Stimulated activated CD8-positive, alpha-beta memory T cell treated with anti-CD3 and anti-CD28 coated beads, Interleukin-12 subunit alpha, Interleukin-12 subunit beta, amount 100 ng/mL, for 24 hours (primary cell): Measurements from ENCODE around the gene NKAIN2.

Experiments used
- DNase-seq: peaks from one replicate; pipeline ENCODE4 v3.0.0-alpha.2; 2020; ENCODE audit errors: extremely low read depth

The NKAIN2 gene

DNA sequence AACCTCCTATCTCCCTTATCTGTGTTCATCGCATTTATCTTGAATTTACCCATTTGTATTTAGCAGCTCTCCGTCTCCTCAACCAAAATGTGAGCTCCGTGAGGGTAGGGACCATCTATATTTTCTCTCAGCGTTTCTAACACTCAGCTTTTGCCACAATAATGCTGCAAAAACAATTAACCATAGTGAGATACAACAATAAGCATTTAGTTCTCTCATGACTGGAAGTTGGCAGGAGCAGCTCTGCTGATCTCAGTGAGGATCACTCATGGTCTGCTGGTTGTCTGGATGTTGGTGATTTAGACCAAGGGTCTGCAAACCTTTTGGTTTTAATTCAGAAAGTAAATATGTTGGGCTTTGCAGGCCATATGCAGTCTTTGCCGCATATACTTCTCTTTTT is 763.7 kb downstream of the NKAIN2 start:
- DNase-seq = no peak

GRCh38 chr6:124573953-124574352 is 770.3 kb downstream of the NKAIN2 start:
- DNase-seq = no peak

DNA sequence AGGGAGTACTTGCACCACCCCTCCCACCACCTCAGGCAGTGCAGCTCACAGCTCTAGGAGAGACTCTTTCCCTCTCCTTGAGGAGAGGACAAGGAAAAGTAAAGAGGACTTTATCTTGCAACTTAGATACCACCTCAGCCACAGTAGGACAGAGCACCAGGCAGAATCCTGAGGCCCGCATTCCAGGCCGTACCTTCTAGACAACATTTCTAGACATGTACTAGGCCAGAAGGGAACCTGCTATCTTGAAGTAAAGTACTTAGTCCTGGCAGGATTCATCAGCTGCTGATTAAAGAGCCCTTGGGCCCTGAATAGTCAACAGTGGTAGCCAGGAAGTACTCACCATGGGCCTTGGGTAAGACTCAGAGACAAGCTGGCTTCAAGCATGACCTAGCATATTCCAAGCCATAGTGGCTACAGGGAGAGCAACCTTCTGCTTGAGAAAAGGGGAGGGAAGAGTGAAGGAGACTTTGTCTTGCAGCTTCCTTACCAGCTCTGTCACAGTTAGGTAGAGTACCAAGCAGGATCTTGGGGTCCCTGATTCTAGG is 774.1 kb downstream of the NKAIN2 start:
- DNase-seq = no peak

DNA sequence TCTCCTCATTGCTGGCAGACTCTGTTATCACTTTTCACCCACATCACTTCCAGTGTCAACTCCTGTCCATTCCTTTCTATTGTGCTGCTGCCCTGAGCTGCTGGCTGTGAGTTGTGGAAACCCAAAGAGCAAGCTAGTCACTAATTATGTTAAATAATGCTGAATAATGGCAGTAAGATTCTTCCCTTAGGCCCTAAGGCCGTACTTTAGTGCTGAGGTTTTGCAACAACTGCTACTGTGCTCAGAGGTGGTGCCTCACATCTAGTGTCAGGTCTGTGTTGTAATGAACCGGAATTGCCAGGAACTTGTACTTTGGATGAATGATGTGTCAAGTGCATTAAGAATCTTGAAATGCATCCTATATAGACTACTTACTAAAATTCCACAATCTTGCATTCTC is 786.3 kb downstream of the NKAIN2 start:
- DNase-seq = no peak

DNA sequence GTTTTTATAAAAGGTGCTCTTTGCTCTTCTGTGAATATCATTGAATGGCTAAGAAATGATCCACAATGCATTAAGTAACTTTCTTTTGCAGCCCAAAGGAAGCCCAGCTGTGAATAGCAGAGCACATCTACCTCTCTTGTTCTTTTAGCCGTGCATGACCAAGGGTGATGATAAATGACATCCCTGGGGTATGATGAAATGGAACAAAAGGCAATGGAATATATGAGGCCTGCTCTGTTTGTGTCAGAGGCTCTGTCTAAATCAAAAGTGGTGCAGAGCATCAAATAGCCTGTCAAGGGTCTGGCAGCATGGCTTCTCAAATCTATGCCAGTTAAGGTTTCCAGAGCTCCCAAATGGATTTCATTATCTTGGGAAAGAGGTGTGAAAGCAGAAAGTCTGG is 796.0 kb downstream of the NKAIN2 start:
- DNase-seq = no peak

DNA sequence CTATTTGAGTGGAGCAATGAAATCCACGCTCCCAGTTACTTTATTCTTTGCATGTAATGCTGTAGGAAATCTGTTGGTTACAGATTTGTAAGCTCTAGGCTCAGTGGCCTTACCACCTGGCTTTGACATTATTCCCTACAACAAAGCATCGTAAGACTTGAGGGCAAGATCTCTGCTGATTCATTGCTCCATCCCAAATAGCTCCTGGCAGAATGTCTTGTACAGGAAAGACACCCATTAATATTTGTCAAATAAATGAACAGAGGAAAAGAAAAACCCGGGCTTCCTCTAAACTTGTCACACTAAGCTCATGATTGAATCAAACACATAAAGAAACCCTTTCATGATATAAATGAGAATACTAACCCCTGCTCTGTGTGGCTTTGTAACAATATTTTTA is 801.1 kb downstream of the NKAIN2 start:
- no peak for DNase-seq

DNA sequence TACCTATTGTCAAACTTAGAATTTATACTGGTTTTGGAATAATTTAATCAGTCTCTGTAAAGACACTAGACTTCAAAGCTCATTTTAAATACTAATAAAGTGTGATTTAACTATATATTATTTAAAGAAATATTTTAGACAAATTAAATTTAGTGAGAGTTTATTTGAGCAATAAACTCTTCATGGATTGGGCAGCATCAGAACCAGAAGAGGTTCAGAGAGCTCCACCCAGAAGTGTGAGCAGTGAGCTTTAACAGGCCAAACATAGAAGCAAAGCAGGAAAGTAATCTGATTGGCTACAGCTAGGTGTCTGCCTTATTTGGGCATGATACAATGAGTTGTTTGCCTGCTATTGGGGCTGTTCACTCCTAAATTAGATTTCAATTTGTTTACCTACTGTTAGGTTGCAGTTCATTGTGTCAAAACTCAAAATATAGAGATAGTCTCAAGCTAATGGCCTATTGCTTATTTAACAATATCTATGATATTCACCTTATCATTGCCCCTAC is 803.5 kb downstream of the NKAIN2 start:
- DNase-seq = no peak

- no peak for DNase-seq
Measured at GRCh38 chr6:124613031-124613430, 809.4 kb downstream of the NKAIN2 start.

- DNase-seq = no peak
Measured at GRCh38 chr6:124622351-124622750, 818.7 kb downstream of the NKAIN2 start.

GRCh38 chr6:124633655-124634054 is 830.0 kb downstream of the NKAIN2 start:
- DNase-seq = no peak

DNA sequence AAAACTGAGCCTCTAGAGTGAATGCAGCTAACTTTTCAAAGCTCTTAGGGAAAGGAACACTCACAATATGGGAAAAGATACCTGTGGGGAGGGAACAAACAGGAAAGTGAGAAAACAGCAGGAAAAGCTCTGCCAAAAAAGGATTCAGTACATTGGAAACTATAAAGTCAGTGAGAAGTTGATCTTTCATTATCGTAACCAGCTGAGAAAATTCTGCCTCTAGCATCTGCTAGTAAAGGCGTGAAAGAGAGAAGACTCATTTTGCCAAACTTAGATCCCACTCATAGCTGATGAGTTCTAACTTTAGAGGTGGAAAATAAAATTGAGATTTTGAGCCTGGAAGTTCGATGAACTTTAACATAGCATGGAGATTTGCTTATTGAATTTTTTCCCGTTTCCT is 836.8 kb downstream of the NKAIN2 start:
- DNase-seq = no peak

DNA sequence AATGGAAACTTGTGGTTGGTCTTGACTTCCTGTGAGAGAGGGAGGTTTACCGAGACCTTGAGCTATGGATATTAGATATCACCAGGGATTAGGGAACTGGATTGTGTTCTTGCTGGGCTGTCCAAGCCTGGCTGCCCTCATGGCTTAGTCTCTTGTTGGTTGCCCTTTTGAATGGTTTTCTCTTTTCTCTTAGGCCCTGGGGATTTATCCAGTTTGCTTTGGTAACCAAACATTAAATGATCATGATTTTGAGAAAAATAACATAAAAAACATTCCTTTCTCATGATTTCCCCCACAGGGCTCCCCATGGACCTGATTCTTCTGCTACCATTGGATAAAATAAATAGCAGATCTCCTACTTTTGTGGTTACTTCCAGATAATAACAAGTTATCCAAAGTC is 852.2 kb downstream of the NKAIN2 start:
- DNase-seq = no peak

GRCh38 chr6:124658053-124658452 is 854.4 kb downstream of the NKAIN2 start:
- DNase-seq = no peak

- DNase-seq = no peak
Measured at GRCh38 chr6:124659427-124659826, 855.8 kb downstream of the NKAIN2 start.

DNA sequence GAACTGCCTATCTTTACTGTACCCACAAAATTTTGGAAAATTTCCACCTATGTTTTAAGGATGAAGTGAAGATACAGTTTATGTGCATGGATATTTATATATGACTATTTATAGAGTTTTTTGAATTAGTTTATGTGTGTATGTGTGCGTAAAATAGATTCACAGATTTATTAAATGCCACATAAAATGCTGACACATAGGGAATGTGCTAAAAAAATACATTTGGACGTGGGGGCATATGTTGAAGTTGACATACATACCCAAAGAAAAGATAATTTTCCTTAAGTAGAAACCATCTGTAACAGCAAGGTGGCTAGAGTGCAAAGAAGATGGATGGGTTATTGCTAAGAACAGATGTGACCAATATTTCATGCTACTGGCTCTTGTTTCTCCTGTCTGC is 856.5 kb downstream of the NKAIN2 start:
- no peak for DNase-seq

- no peak for DNase-seq
Measured at GRCh38 chr6:124661097-124661661, 857.5 kb downstream of the NKAIN2 start.

- DNase-seq = no peak
Measured at GRCh38 chr6:124668028-124668427, 864.4 kb downstream of the NKAIN2 start.

- no peak for DNase-seq
Measured at GRCh38 chr6:124669713-124670480, 866.2 kb downstream of the NKAIN2 start.

GRCh38 chr6:124670801-124671200 is 867.1 kb downstream of the NKAIN2 start:
- DNase-seq = no peak

- no peak for DNase-seq
Measured at GRCh38 chr6:124671324-124671723, 867.7 kb downstream of the NKAIN2 start.

DNA sequence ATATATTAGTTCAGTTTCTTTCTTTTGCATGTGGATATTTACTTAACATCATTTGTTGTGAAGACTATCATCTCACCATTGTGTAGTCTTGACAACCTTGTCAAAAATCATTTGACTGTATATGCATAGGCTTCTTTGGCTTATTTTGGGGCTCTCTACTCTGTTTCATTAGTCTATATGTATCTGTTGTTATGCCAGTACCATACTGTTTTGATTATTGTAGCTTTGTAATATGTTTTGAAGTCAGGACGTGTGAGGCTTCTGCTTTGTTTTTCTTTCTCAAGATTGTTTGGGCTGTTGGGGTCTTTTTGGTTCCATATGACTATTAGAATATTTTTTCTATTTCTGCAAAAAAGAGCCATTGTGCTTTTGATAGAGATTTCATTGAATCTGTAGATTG is 870.4 kb downstream of the NKAIN2 start:
- no peak for DNase-seq

DNA sequence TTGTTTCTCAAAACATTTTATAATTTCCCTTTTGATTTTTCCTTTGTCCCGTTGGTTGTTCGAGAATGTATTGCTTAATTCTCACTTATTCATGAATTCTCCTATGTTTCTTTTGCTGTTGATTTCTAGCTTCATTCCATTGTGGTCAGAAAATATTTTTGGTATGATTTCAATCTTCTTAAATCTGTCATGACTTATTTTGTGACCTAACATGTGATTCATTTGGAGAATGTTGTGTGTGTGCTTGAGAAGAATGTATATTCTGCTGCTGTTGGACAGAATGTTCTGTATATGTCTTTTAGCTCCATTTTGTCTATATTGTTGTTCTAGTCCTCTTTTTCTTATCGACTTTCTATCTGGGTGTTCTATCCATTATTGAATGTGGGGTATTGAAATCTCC is 872.4 kb downstream of the NKAIN2 start:
- DNase-seq = no peak

DNA sequence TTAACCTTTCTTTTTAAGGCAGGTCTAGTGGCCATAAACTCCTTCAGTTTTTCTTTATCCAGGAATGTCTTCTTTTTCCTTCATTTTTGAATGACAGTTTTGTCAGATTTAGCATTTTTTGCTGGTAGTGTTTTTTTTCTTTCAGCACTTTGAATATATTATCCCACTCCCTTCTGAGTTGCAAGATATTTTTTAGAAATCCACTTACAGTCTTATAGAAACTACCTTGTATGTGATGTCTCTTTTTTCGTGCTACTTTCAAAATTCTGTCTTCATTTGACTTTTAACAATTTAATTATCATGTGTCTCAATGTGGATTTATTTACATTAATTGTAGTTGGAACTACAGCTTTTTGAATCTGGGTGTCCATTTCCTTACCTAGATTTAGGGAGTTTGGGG is 874.2 kb downstream of the NKAIN2 start:
- no peak for DNase-seq
